GM19397 (cell line): ENCODE measurements around the gene CARMIL1.
A peak's percentile ranks its signal among the peaks of the same experiment; 100 is the strongest.

Experiments
- ATAC-seq: cut with Tn5 transposase; IDR thresholded peaks from one replicate; pipeline ENCODE4 v1.9.1; 2021; ENCODE audit warnings: mild to moderate bottlenecking, moderate library complexity; ENCODE audit not compliant: unreplicated experiment

CARMIL1 gene

DNA sequence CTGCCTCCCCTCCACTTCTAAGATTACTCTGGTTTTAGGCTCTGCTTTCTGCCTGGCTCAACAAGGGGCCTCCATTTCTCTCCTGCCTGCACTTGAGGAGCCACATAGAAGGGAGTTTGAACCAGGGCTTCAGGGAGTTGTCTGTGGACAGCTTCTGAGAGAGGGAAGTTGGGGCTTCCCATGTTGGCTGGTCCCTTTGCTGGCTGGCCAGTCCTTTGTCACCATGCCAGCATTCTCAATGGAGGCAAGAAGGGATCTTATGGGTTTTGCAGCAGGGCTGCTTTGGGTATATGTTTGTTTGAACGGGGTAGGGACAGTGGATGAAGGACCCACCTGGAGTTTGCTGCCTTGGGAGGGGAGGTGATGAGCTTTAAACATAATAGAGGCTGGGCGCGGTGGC lies 124.9 kb downstream of the CARMIL1 start:
- ATAC-seq, result no peak

DNA sequence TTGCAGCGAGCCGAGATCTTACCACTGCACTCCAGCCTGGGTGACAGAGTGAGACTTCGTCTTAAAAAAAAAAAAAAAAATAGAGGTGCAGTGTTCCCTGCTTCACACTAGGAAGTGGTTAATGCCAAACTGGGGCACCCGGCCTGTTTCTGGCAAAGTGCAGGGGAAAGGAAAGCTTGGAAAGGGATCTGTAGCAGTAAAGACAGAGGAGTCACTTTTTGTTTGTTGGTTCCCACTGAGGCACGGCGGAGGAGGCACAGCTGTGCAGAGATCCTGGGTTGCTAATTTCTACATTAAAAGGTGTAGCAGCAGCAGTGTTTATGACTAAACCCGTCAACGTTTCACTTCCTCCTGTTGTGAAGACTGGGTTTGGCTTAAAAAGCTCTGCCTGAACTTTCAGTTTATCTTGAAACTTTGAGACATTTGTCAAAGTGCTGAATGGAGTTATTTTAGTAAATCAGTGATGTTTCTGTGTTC lies 125.6 kb downstream of the CARMIL1 start:
- ATAC-seq, result peak; percentile 92

DNA sequence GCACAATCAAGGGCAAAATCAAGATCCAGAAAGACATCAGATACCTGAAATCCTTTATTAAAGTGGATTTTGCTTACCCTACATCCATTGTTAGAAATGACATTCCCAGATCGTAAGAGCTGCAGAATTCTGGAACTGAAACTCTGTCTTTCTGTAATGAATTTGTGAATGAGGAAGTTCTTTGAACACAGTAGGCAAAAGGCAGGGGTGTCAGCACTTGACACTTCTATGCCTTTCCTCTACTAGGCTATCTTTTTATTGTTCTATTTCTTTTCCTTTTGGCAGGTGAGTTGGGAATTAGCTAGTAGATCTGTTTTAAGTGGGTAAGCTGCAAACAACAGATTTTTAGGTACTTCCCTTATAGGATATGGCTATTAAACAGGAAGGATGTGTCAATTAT lies 126.3 kb downstream of the CARMIL1 start:
- no peak for ATAC-seq

DNA sequence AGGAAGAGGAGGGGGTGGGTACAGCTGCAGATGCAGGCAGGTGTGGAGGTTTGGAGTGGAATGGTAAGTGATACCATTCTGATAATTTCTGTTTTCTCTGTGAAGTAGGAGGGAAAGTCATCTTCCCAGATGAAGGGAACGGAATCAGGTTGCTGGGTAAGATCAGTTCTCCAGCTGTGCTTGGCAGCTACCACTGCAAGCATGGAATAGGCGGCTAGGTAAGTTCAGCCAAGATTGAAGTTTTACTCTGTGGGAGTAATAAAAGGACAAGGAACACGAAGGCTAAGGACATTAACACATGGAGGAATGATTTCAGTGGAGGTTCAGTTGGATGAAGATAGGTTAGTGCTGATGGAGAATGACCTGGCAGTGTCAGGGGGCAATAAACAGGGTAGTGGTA lies 128.3 kb downstream of the CARMIL1 start:
- no peak for ATAC-seq

DNA sequence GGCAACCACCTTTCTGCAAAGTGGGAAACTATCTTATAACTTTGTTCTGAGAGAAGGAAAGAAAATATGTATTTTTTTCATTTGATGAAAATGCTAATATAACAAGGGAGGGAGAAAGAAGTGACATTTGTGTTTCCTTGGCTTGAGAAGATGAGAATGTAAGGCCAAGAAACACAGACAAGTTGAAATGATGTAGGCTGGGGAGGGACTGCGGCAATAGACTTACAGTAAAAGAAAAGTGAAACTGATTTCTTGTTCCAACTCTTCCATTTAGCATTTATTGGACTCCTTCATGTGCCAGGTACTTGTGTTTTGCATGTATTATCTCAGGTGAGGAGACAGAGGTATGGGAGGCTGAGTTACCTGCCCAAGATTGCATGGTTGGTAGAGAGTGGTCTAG lies 130.9 kb downstream of the CARMIL1 start:
- no peak for ATAC-seq

DNA sequence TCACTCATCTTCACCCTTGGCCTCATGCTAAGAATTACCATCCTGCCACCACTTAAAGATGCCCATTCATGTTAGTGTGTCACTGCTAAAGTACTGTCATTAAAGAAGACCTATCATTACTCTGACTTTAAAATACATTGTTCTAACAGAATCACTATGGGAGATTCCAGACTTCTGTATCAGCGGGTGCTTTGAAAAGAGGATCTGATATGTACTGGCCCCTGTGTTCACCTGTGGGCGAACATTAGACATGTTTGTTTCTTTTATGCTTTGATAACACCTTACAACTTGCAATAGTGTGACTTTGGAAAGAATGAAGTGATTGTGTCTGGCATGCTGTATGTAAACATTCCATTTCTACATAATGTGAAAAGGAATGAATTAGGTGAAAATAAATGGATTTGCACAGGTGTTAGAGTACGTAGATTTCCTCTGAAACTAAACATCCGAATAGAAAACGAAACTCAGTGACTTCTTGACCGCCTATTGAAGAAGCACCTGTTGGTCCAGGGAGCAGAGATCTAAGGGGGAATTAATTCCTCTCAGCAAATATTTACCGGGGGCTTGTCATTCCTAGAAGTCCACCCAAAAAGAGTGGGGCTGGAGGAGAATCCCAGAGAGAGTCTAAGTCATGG lies 132.3 kb downstream of the CARMIL1 start:
- no peak for ATAC-seq

DNA sequence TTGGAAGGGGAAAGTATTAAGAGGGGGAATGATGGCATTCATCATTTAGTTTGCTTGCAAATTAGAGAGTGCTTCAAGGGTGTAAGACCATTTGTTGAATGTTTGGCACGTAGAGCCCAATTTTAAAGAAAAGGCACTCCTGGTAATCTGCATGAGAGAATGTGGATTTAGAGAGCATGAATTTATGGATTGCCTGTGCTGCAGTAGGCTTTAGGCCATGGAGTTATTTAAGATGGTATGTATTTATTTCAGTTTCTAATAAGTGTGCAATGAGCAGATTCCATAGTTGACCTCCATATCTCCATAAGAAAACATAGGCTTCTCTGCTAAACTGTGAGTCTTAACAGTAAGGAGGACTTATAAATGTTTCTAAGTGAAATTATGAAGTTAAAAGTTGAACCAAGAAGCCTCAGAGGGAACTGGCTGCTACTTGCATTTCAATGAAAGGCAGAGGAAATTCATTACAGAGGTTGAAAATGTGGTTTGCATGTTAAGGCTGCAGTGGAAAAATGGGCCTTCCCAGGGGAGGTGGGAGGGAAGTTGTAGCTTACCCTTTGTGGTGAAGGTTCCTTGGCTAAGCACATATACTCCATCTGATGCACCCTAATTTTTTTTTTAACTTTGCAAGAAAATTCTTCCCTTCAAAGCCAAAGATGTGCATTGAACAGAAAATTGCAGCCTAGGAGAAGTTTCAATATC lies 134.2 kb downstream of the CARMIL1 start:
- ATAC-seq, result no peak

DNA sequence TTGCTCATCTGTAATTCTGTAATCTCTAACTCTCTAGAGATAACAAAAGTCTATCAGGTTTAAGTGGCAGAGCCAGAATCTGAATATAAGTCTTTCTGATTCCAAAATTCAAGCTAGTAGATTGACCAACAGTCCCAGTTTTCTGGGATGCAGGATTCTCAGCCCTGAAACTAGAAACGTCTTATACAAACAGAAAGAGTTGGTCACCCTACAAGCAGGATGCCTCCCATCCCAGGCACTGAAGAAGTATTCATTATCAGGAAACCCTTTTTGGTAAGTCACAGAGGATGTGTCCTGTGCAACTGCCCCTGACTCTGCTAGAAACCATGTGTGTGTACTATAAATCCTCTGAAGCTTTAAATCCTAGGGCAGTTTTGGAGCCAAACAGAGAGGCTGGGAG lies 135.0 kb downstream of the CARMIL1 start:
- no peak for ATAC-seq

DNA sequence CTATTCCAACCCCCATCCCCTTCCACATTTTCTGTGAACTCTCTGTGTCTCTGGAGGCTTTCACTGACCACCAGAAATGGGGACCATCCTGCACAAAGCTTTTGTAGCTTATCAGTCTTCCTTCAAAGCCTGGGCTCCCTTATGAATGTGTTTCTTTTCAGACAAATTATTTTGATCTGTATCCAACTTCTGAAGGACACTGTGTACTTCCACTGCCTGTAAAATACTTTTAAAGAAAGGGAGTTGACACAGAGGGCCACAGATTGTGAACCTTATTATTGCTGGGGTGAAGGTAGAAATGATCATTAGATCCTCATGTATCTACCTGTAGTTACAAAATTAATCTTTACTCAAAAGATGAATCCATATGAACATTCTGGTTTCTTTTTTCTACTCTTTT lies 135.6 kb downstream of the CARMIL1 start:
- ATAC-seq, result no peak

DNA sequence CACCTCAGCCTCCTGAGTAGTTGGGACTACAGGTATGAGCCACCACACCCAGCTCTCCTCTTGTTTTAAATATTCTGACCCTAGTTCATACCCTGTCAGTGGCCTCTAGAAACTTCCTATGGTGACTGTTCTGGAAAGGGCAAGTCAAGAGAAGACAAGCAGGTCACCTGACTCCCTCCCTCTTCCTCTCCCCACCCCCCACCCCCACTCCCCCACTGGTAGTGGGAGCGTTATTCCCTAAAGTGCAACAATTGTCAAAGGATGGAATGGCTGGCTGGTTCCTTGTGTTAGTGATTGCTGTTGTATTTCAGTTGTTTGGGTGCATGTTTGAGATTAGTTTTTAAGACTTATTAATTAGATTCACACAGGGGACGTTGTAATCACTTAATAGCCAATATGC lies 136.1 kb downstream of the CARMIL1 start:
- no peak for ATAC-seq

DNA sequence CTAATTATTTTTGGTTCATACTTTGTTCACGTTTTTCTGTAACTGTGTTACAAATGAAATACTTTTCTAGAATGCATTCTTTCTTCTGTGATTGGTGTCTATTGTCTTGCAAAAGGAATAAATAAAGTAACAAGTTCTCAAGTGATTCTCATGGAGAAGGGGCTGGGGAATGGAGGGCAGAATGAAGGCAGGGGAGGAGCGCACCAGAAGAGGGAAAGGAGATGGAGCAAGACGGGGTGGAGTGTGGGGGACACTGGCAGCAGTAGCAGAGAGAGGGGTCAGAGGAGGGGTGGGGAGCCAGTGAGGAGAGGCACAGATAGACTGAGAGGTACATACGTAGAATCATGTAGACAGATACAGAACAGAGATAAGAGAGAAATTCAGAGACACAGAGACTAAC lies 136.5 kb downstream of the CARMIL1 start:
- ATAC-seq, result no peak

DNA sequence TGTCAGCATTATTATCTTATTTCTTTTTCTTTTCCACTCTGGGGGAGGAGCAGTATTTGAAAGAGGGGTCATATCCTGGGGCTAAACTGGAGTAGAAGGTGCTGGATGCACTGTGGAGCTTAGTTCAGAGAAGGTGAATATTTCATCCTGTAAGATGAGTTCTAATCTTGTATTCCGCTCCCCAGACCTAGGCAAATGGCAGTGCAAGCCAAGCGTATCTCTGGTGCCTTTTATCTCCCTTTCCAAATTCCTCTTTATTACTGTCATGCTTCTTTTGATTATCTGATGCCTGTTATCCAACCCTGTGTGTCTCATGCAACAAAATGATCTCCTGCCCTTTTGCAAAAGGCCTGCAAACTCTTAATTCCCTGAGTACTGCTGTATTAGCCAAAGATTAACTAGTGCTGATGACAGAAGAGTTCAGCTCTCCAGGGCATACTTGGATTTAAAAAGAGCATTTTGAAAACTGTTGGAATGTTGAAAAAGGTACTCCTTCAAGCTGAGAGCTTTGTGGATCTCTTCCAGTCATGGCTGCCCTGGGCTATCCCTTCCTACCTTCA lies 138.0 kb downstream of the CARMIL1 start:
- no peak for ATAC-seq

DNA sequence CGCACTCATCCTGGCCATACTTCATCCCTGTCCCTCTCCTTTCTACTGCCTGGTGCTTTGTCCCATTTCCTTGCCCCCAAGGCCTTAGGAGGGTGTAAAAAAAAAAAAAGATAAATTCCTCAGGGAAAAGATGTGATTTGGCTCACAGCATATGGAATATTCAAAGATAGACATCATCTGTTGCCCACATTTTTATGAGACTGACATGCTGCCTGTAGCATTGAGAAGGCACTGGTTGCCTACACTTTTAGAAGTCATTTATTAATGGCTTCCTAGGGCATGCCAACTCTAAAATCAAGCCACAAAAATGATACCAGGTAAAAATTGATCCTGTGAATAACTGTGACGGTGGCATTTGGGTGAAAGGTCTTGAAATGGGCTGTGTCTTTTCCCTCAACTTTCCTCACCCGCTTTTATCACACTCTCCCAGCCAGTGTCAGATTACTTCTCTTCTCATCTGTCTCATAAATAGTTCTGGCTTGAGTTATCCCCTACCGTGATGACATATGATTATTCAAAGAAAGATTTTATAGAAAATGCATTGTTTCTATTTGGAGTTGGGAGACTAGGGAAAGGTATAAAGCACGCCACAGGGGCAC lies 139.4 kb downstream of the CARMIL1 start:
- ATAC-seq, result no peak

DNA sequence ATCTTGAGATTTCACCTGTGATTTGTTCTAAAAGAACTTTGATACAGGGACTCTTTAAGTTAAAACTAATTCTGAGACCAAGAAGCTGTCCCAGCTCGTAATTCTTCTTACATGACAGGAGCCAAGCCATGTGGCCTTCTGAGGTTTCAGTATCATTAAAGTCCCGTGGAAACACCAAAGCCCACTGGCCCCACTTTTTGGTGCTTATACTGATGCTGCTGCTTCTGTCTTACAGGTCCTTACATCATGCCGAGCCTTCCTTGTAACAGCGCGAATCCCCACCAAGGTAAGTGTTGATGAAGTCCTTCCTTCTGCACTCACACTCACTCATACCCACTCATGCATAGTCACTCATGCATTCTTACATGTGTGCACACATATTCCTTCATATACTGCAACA lies 140.7 kb downstream of the CARMIL1 start:
- no peak for ATAC-seq

DNA sequence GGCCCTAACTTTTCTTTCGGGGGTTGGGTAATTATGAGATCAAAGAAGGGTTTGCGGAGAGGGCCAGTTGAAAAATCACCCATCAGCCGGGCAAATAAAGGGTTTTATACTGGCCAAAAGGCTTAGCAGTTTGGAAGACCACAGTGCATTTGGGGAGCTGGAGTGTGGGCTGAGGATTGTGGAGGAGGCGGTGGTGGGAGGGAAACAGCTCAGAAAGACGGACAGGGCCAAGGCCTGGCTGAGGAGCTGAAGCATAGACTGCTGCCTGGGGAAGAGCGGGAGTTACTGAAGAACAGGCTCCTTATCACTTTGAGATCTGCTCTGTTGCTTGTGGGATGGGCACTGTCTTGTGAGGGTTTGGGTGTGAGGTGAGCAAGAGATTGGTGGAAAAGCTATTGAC lies 144.2 kb downstream of the CARMIL1 start:
- no peak for ATAC-seq

DNA sequence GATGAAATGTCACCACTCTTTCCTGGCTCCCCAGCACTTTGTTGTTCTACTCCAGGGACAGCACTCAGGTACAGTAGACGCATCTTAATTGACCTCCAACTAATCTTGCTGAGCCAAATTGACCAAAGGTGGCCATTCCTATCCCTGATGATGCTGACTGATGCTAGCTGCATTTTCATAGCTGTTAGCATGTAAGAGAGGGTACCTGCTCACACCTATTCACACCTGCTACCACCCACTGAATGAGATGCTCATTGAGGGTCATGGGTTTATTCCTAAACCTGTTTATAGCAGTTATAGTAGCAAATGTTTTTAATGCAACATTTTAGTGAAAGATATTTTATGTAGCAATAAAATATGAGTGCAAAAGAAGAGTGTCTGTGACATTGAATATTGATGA lies 145.1 kb downstream of the CARMIL1 start:
- no peak for ATAC-seq

DNA sequence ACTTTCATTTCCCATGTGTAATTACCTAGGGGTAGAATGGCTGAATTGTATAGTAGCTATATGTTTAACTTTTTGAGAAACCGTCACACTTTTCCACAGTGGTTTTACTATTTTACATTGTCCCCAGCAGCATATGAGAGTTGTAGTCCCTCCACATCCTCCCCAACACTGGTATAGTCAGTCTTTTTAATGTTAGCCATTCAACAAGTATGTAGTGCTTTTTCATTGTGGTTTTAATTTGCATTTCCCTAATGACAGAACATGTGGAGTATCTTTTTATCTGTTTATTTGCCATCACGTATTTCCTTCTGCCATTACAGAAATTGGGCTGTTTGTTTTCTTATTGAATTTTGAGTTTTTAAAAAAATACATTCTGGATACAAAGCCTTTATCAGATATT lies 148.4 kb downstream of the CARMIL1 start:
- no peak for ATAC-seq

DNA sequence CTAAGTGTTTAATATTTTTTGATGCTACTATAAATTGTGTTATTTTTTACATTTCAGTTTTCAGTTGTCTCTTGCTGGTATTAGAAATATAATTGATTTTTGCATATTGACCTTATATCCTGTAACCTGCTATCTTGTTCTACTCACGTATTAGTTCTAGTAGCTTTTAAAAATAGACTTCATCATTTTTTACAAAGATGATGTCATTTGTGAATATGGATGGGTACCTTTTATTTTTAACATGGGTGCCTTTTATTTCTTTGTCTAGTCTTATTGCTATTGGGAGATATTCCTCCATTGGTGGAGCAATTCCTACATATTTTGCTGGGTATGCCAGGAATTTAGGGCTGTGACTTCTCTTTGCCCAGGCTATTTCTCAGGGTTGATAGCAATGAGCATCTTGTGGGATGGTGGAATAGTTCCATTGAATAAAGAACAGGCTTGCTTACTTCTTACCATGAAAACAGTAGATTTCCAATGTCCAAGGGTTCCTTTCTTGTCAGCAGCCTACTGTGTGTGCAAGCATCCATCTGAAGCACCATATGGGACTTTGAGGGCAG lies 149.7 kb downstream of the CARMIL1 start:
- ATAC-seq, result no peak

DNA sequence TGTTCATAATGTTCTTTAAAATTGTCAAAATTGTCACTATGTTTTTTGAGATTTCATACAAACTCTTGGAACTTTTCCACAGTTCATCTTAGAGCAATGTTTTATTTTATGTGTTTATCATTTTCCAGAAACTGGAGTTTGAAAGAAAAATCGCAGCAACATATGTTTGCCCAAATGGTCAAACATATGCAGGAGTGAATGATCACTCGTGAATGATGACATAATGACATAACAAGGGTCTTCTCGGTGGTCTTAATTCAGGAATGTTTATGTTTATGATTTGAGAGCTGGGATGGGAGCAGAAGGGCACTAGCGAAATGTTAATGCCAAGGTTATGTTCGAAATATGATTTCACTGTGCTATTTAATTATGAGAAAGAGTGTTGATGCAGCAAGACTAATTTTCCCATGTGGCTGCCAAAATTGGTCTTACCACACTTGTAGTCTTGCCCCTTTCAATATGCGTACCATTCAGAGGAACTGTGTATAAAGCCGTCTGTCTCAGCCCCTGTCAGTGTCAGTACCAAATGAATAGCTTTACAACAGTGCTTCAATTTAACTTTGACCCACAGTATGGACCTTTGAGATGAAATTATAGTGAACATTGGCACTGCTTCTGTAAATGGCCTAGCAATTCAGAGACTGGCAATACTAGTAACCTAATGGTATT lies 152.3 kb downstream of the CARMIL1 start:
- no peak for ATAC-seq

DNA sequence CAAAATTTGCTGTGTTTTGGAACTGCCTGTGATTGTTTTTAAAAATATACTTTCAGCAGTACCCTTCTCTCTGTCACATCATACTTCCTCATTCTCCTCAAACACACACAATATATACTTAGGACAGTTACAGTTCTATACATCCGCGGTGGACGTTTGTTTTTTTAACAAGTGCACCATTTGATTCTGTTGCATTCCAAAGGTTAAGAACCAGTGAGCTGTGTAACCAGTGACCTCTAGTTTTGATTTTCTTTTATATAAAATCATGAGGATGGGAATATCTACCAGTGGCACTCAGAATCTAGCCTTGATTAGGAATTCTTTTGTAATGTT lies 152.8 kb downstream of the CARMIL1 start:
- ATAC-seq, result no peak

DNA sequence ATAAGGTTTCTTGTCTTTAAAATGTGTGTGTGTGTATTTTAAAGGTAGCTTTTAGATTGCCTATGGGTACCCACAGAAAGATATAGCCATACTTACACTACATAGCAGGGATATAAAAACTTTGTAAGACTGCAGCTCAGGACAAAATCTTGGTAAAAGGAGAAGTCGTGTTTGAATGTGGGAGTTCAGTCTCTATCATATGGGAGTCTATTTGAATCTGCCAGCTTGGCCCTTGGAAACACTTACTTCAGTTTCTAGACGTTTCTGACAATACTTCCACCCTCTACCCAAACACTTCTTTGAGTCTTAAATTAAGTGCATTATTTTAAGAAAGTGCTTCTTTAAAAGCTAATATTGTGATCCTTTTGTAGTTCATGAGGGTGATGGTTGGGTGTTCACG lies 155.7 kb downstream of the CARMIL1 start:
- no peak for ATAC-seq
